ENCODE measurements around the gene TNNT3. TPM values are rescaled to one million over a fixed set of nuclear protein-coding genes. Genes with fewer than 3 reads are reported as not detected.

Gene TNNT3
- total and polyA plus RNA-seq, 2 experiments from 2014 or later, result 2.7 to 3.8 TPM

DNA sequence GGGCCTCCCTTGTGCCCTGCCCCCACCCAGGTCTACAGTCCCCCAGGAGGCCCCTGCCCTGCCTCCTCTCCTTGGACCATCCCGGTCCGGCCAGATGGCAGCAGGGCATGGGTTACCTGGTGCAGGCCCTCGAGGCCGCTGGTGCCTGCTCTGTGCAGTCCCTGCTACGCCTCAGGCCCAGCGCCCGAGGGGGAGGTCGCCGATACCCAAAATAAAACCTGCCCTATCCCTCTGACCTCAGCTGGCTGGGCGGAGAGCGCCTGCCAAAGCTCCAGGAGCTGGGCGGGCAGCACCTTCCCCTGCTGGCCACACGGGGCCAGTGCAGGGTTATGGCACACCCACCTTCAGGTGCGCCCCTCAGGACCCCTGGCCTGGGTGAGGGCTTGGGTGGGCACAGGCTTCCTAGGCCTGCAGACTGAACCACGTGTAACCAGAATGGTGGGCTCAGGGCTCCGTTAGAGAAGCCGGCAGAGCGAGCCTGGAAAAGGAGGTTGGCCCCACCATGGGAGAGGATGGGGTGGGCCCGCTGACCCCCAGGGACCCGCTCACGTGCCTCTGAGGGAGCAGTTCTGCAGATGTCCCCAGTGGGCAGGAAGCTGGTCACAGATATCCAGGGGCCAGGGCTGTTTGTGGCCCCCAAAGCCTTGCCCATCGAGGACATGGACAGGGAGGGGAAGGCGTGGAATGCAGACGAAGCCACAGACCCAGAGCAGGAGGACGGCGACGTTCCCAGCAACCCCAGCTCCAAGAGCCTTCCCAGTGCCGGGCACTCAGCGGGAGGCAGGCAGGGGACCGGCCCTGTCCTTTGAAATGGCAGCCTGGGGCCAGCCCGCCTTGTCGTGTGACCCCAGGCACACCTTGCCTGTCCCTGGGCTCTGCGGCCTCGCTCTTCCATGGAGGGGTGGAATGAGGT, 1.7 kb upstream of the TNNT3 start:
- no peak for DNase-seq (ENCODE audit: low read depth in 1 of 2, low spot score in 1 of 2)
- Histone ChIP-seq H3K27me3 (no peaks in the 10 kb centered on the region), H3K4me1 (ENCODE audit: low read depth) (no peaks in the 10 kb centered on the region), H3K4me3 (no peak overlapping the region), H3K36me3 (no peaks in the 10 kb centered on the region), H3K9me3 (ENCODE audit: low read depth) (no peaks in the 10 kb centered on the region), H3K27ac (no peak overlapping the region)
- TF ChIP-seq, protein P1, sequence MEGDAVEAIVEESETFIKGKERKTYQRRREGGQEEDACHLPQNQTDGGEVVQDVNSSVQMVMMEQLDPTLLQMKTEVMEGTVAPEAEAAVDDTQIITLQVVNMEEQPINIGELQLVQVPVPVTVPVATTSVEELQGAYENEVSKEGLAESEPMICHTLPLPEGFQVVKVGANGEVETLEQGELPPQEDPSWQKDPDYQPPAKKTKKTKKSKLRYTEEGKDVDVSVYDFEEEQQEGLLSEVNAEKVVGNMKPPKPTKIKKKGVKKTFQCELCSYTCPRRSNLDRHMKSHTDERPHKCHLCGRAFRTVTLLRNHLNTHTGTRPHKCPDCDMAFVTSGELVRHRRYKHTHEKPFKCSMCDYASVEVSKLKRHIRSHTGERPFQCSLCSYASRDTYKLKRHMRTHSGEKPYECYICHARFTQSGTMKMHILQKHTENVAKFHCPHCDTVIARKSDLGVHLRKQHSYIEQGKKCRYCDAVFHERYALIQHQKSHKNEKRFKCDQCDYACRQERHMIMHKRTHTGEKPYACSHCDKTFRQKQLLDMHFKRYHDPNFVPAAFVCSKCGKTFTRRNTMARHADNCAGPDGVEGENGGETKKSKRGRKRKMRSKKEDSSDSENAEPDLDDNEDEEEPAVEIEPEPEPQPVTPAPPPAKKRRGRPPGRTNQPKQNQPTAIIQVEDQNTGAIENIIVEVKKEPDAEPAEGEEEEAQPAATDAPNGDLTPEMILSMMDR (IDR thresholded peaks at IDR 0.05; ENCODE audit: low read depth, low read length), result peak; percentile 32

DNA sequence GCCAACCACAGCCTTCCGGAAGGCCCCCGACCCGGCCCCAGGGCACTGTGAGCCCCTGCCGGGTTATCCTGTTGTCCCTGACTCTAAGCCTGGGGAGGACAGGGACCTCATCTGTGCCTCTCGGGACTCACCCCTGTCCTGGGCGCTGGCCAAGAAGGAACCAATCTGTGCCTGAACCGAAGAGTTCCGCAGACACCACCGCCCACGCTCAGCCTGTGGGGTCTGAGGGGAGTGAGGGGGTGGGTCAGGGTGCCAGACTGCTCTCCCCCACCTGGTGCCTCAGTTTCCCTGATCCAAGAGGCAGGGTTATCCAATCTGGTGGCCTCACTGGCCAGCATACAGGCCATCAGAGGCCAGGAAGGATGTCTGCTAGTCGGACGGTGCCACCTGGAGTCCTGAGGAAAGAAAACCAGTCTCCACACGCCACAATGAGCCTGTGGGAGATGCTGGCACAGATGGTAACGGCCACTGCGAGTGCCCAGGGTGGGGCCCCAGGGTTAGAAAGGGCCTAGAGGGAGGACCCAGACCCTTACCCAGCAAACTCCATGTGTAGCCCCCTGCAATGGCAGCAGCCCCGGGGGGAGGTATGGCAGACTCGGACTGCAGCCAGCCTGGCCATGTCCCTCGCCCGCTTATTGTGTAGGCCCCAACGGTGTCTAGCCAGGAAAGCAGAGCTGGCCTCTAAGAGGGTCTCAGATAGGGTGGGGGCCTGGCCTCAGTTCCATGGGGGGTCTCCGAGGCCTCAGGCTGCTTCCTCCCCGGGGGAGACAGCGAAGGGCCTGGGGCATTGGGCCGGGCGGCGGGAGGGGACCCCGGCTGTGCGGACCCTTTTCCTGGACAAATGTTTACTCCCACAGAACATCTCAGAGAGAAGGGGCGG, 827 bp upstream of the TNNT3 start:
- H3K27ac ChIP-seq, result no peak overlapping the region
- H3K4me1 ChIP-seq (ENCODE audit: low read depth), result no peaks in the 10 kb centered on the region
- no peak overlapping the region for H3K4me3 ChIP-seq
- no peaks in the 10 kb centered on the region for H3K36me3 ChIP-seq
- no peak for DNase-seq (ENCODE audit: low read depth in 1 of 2, low spot score in 1 of 2)
- TF ChIP-seq, protein P1 (IDR thresholded peaks at IDR 0.05; ENCODE audit: low read depth, low read length), result no peak
- H3K27me3 ChIP-seq, result no peaks in the 10 kb centered on the region
- no peaks in the 10 kb centered on the region for H3K9me3 ChIP-seq (ENCODE audit: low read depth)

DNA sequence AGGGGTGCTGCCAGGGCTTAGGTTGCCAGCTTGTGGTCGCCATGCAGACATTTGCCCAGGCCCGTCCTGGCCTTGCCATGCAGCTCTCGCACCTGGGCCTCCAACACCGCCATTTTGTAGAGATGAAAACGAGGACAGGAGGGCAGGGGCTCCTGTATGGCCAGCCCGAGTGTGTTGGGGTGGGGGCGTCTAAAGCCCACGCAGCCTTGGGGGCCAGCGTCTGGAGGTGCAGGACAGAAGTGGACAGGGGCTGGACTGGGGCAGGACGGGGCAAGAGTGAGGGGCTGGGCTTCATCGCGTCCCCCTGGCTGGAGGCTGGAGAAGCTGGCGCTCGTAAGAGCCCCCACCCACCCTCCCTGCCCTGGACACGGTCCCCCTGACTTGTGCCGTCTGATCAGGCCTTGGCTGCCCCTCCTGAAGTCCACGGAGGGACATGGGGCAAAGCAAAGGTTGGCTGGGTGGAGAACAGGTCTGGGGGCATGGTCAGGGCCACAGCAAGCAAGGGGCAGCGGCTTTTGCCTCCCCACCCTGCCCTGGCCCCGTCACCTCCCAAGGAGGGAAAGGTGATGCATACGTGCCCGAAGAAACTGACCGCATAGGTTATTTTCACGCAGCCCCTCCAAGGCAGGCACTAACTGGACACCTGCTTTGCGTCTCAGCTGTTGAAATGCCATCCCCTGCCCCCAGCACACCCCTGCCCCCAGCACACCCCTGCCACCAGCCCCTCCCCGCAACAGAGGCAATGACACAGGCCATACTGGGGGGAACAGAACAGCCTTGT, 815 bp downstream of the TNNT3 start:
- Histone ChIP-seq H3K36me3 (no peaks in the 10 kb centered on the region), H3K27me3 (no peaks in the 10 kb centered on the region), H3K9me3 (ENCODE audit: low read depth) (no peaks in the 10 kb centered on the region), H3K4me1 (ENCODE audit: low read depth) (no peaks in the 10 kb centered on the region), H3K4me3 (no peak overlapping the region), H3K27ac (no peak overlapping the region)
- TF ChIP-seq, protein P1 (IDR thresholded peaks at IDR 0.05; ENCODE audit: low read depth, low read length), result no peak
- no peak for DNase-seq (ENCODE audit: low read depth in 1 of 2, low spot score in 1 of 2)

DNA sequence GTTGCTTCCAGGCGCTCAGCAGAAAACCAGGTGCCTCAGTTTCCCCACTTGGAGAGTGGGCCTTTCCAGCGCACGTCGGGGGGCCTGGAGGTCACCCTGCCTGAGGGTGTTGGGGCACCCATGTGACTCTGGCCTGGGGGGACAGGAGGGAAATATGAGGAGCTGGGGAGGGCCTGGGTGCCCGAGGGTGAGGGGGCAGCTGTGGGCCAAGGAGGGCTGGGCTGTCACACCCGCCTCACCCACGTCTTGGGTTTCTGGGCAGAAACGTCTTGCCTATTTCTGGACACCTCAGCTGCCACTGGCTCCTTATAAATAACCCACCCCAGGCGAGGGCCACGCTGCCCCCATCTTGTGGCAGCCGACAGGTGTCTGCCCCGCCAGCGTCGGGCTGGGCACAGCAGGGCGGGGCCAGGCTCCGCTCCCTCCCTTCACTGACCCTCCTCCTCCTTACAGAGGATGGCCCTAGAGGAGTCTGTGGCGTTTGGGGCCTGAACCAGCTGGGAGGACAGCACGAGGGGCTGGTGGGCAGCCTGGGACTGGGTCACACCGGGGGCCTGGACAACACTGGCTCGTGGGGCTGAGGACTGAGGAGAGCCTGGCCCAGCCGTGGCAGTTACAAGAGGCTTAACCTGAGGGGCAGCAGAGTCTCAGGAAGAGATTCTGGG, 1.5 kb downstream of the TNNT3 start:
- Histone ChIP-seq H3K4me1 (ENCODE audit: low read depth) (no peaks in the 10 kb centered on the region), H3K36me3 (no peaks in the 10 kb centered on the region), H3K9me3 (ENCODE audit: low read depth) (no peaks in the 10 kb centered on the region), H3K4me3 (no peak overlapping the region), H3K27ac (no peak overlapping the region), H3K27me3 (no peaks in the 10 kb centered on the region)
- no peak for DNase-seq (ENCODE audit: low read depth in 1 of 2, low spot score in 1 of 2)
- TF ChIP-seq, protein P1 (IDR thresholded peaks at IDR 0.05; ENCODE audit: low read depth, low read length), result no peak
